Measurements from ENCODE around the gene PPP1R3G. TPM values are rescaled to one million over a fixed set of nuclear protein-coding genes. Genes with fewer than 3 reads are reported as not detected.

Gene PPP1R3G
- polyA plus RNA-seq, 1 donor (not counting 4 experiments of a cell fraction or from before 2014, with no cell fraction given), result 0.01 TPM

GRCh38 chr6:5081182-5081581, 4.0 kb upstream of the PPP1R3G start:
- H3K9ac ChIP-seq (ENCODE audit: control insufficient read depth, extremely low read depth, insufficient read depth, low read length), result no peak overlapping the region
- H3K4me2 ChIP-seq (ENCODE audit: control insufficient read depth, extremely low read depth, insufficient read depth, low read depth, low read length), result no peak overlapping the region
- no peak overlapping the region for H3K4me3 ChIP-seq (ENCODE audit: control insufficient read depth in 2 of 3, extremely low read depth in 1 of 3, insufficient read depth in 2 of 3, low read depth in 1 of 3, low read length in 3 of 3)
- TF ChIP-seq, protein P1, sequence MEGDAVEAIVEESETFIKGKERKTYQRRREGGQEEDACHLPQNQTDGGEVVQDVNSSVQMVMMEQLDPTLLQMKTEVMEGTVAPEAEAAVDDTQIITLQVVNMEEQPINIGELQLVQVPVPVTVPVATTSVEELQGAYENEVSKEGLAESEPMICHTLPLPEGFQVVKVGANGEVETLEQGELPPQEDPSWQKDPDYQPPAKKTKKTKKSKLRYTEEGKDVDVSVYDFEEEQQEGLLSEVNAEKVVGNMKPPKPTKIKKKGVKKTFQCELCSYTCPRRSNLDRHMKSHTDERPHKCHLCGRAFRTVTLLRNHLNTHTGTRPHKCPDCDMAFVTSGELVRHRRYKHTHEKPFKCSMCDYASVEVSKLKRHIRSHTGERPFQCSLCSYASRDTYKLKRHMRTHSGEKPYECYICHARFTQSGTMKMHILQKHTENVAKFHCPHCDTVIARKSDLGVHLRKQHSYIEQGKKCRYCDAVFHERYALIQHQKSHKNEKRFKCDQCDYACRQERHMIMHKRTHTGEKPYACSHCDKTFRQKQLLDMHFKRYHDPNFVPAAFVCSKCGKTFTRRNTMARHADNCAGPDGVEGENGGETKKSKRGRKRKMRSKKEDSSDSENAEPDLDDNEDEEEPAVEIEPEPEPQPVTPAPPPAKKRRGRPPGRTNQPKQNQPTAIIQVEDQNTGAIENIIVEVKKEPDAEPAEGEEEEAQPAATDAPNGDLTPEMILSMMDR (optimal IDR thresholded peaks at IDR 0.05 in 1 of 3, IDR thresholded peaks at IDR 0.05 in 1 of 3, conservative IDR thresholded peaks at IDR 0.05 in 1 of 3; ENCODE audit: extremely low read depth in 1 of 3, insufficient read depth in 2 of 3, low read length in 3 of 3), result no peak
- TF ChIP-seq EZH2 (IDR thresholded peaks at IDR 0.05; ENCODE audit: low read length), result no peak
- dilution Hi-C loops (cut with MboI; ENCODE audit: extremely low pct_ligation_motif_present, low sequenced_read_pairs), result no loop called here
- DNase-seq (ENCODE audit: low read depth, low spot score) (no peak), FAIRE-seq (no peak)
- H2AFZ ChIP-seq (ENCODE audit: control insufficient read depth, low read length), result no peak overlapping the region
- peaks cover 21% of the 10 kb centered on the region for H3K4me1 ChIP-seq (ENCODE audit: control insufficient read depth, extremely low read depth, insufficient read depth, low read length)
- no peaks in the 10 kb centered on the region for H4K20me1 ChIP-seq (ENCODE audit: control insufficient read depth, extremely low read depth, insufficient read depth, low read length)
- no peaks in the 10 kb centered on the region for H3K9me3 ChIP-seq (ENCODE audit: control insufficient read depth, low read depth, low read length)
- H3K27me3 ChIP-seq (ENCODE audit: control insufficient read depth, extremely low read depth, insufficient read depth, low read length), result peaks cover 11% of the 10 kb centered on the region
- H3K27ac ChIP-seq (ENCODE audit: control insufficient read depth, insufficient read depth, low read length), result no peak overlapping the region
- H3K36me3 ChIP-seq (ENCODE audit: control insufficient read depth in 2 of 2, extremely low read depth in 1 of 2, insufficient read depth in 2 of 2, low read length in 2 of 2), result no peaks in the 10 kb centered on the region
- H3K9me1 ChIP-seq (ENCODE audit: control insufficient read depth, extremely low read depth, insufficient read depth, low read length), result no peaks in the 10 kb centered on the region
- H3K79me2 ChIP-seq (ENCODE audit: control insufficient read depth, insufficient read depth, low read length), result no peaks in the 10 kb centered on the region

GRCh38 chr6:5081955-5082354, 3.2 kb upstream of the PPP1R3G start:
- Histone ChIP-seq H3K4me3 (ENCODE audit: control insufficient read depth in 2 of 3, extremely low read depth in 1 of 3, insufficient read depth in 2 of 3, low read depth in 1 of 3, low read length in 3 of 3) (no peak overlapping the region), H3K9me1 (ENCODE audit: control insufficient read depth, extremely low read depth, insufficient read depth, low read length) (no peaks in the 10 kb centered on the region), H3K36me3 (ENCODE audit: control insufficient read depth in 2 of 2, extremely low read depth in 1 of 2, insufficient read depth in 2 of 2, low read length in 2 of 2) (no peaks in the 10 kb centered on the region), H4K20me1 (ENCODE audit: control insufficient read depth, extremely low read depth, insufficient read depth, low read length) (no peaks in the 10 kb centered on the region), H3K4me2 (ENCODE audit: control insufficient read depth, extremely low read depth, insufficient read depth, low read depth, low read length) (peak overlapping the region; percentile 64), H3K27ac (ENCODE audit: control insufficient read depth, insufficient read depth, low read length) (peak overlapping the region; percentile 57), H3K79me2 (ENCODE audit: control insufficient read depth, insufficient read depth, low read length) (no peaks in the 10 kb centered on the region), H3K27me3 (ENCODE audit: control insufficient read depth, extremely low read depth, insufficient read depth, low read length) (peaks cover 18% of the 10 kb centered on the region), H3K9ac (ENCODE audit: control insufficient read depth, extremely low read depth, insufficient read depth, low read length) (no peak overlapping the region), H2AFZ (ENCODE audit: control insufficient read depth, low read length) (no peak overlapping the region), H3K4me1 (ENCODE audit: control insufficient read depth, extremely low read depth, insufficient read depth, low read length) (peaks cover 21% of the 10 kb centered on the region), H3K9me3 (ENCODE audit: control insufficient read depth, low read depth, low read length) (no peaks in the 10 kb centered on the region)
- FAIRE-seq, result no peak
- no peak for TF ChIP-seq EZH2 (IDR thresholded peaks at IDR 0.05; ENCODE audit: low read length)
- TF ChIP-seq, protein P1 (optimal IDR thresholded peaks at IDR 0.05 in 1 of 3, IDR thresholded peaks at IDR 0.05 in 1 of 3, conservative IDR thresholded peaks at IDR 0.05 in 1 of 3; ENCODE audit: extremely low read depth in 1 of 3, insufficient read depth in 2 of 3, low read length in 3 of 3), result no peak
- DNase-seq (ENCODE audit: low read depth, low spot score), result no peak
- dilution Hi-C loops (cut with MboI; ENCODE audit: extremely low pct_ligation_motif_present, low sequenced_read_pairs), result no loop called here

Data from keratinocyte (primary cell).